Mucosa of stomach (tissue), 1 donor: ENCODE measurements around the gene TLR2.

Source experiments
- H3K27me3 ChIP-seq: one replicate; pipeline ENCODE4 v1.7.0; 2013; ENCODE audit warnings: mild to moderate bottlenecking, low read length; ENCODE audit not compliant: control insufficient read depth, insufficient read depth
- H3K36me3 ChIP-seq: one replicate; pipeline ENCODE4 v1.7.0; 2013; ENCODE audit warnings: low read length; ENCODE audit not compliant: control insufficient read depth, insufficient read depth
- H3K4me1 ChIP-seq: one replicate; pipeline ENCODE4 v1.7.0; 2013; ENCODE audit warnings: mild to moderate bottlenecking, low read length; ENCODE audit not compliant: control insufficient read depth, insufficient read depth
- H3K4me3 ChIP-seq: one replicate; pipeline ENCODE4 v1.7.0; 2013; ENCODE audit warnings: low read length
- H3K9ac ChIP-seq: one replicate; pipeline ENCODE4 v1.7.0; 2013; ENCODE audit warnings: mild to moderate bottlenecking, low read length, moderate library complexity
- H3K9me3 ChIP-seq: one replicate; pipeline ENCODE4 v1.7.0; 2013; ENCODE audit warnings: mild to moderate bottlenecking, low read length, moderate library complexity; ENCODE audit not compliant: control insufficient read depth
- donor health status: Pancreatic carcinoma.

Gene TLR2

GRCh38 chr4:153684182-153684970 is at the start of gene TLR2:
Gene TLR2, plus strand, starts transcription at chr4:153684280. Its CDS starts 18,628 bp downstream, at chr4:153702908.
- peak within 1 kb of the TSS; percentile 62 for H3K9ac ChIP-seq
- H3K9me3 ChIP-seq, result no peaks in the 10 kb centered on the region
- H3K36me3 ChIP-seq, result no peaks in the 10 kb centered on the region
- peaks cover 19% of the 10 kb centered on the region for H3K27me3 ChIP-seq
- peak within 1 kb of the TSS; percentile 74 for H3K4me3 ChIP-seq
- H3K4me1 ChIP-seq, result no peaks in the 10 kb centered on the region

- no peaks in the 10 kb centered on the region for H3K4me1 ChIP-seq
- H3K9ac ChIP-seq, result no peak overlapping the region
- no peaks in the 10 kb centered on the region for H3K27me3 ChIP-seq
- H3K4me3 ChIP-seq, result no peak overlapping the region
- no peaks in the 10 kb centered on the region for H3K36me3 ChIP-seq
- H3K9me3 ChIP-seq, result no peaks in the 10 kb centered on the region
These were observed 49.2 kb upstream of the TLR2 start for GRCh38 chr4:153634738-153635353.

- H3K27me3 ChIP-seq, result no peaks in the 10 kb centered on the region
These were observed 48.2 kb upstream of the TLR2 start for GRCh38 chr4:153635846-153636245.

GRCh38 chr4:153637201-153637600 is 46.9 kb upstream of the TLR2 start:
- Histone ChIP-seq H3K36me3 (no peaks in the 10 kb centered on the region), H3K4me3 (no peak overlapping the region), H3K9ac (no peak overlapping the region), H3K4me1 (no peaks in the 10 kb centered on the region), H3K27me3 (no peaks in the 10 kb centered on the region), H3K9me3 (no peaks in the 10 kb centered on the region)

More at GRCh38 chr4:153635846-153636245, 48.2 kb upstream of the TLR2 start:
- H3K4me1 ChIP-seq, result no peaks in the 10 kb centered on the region
- H3K36me3 ChIP-seq, result no peaks in the 10 kb centered on the region
- no peaks in the 10 kb centered on the region for H3K9me3 ChIP-seq
- no peak overlapping the region for H3K4me3 ChIP-seq
- H3K9ac ChIP-seq, result no peak overlapping the region

GRCh38 chr4:153638011-153638410 is 46.1 kb upstream of the TLR2 start:
- Histone ChIP-seq H3K27me3 (no peaks in the 10 kb centered on the region), H3K36me3 (no peaks in the 10 kb centered on the region), H3K4me1 (no peaks in the 10 kb centered on the region), H3K4me3 (no peak overlapping the region), H3K9me3 (no peaks in the 10 kb centered on the region), H3K9ac (no peak overlapping the region)

- H3K9ac ChIP-seq, result no peak overlapping the region
- no peaks in the 10 kb centered on the region for H3K4me1 ChIP-seq
- no peaks in the 10 kb centered on the region for H3K36me3 ChIP-seq
- no peak overlapping the region for H3K4me3 ChIP-seq
- no peaks in the 10 kb centered on the region for H3K9me3 ChIP-seq
- H3K27me3 ChIP-seq, result no peaks in the 10 kb centered on the region
These were observed 45.1 kb upstream of the TLR2 start for GRCh38 chr4:153638999-153639398.

- Histone ChIP-seq H3K9ac (no peak overlapping the region), H3K4me1 (no peaks in the 10 kb centered on the region), H3K27me3 (no peaks in the 10 kb centered on the region), H3K4me3 (no peak overlapping the region), H3K36me3 (no peaks in the 10 kb centered on the region), H3K9me3 (no peaks in the 10 kb centered on the region)
These were observed 44.0 kb upstream of the TLR2 start for GRCh38 chr4:153639833-153640802.

- H3K9ac ChIP-seq, result no peak overlapping the region
- H3K9me3 ChIP-seq, result no peaks in the 10 kb centered on the region
- no peak overlapping the region for H3K4me3 ChIP-seq
- no peaks in the 10 kb centered on the region for H3K4me1 ChIP-seq
- no peaks in the 10 kb centered on the region for H3K27me3 ChIP-seq
- H3K36me3 ChIP-seq, result no peaks in the 10 kb centered on the region
These were observed 42.5 kb upstream of the TLR2 start for GRCh38 chr4:153641532-153641931.

- H3K4me3 ChIP-seq, result no peak overlapping the region
- no peaks in the 10 kb centered on the region for H3K9me3 ChIP-seq
- H3K36me3 ChIP-seq, result no peaks in the 10 kb centered on the region
- H3K4me1 ChIP-seq, result no peaks in the 10 kb centered on the region
- no peaks in the 10 kb centered on the region for H3K27me3 ChIP-seq
- no peak overlapping the region for H3K9ac ChIP-seq
These were observed 40.4 kb upstream of the TLR2 start for GRCh38 chr4:153643406-153644383.

- Histone ChIP-seq H3K27me3 (no peaks in the 10 kb centered on the region), H3K9ac (no peak overlapping the region), H3K4me1 (no peaks in the 10 kb centered on the region), H3K4me3 (no peak overlapping the region), H3K9me3 (no peaks in the 10 kb centered on the region), H3K36me3 (no peaks in the 10 kb centered on the region)
These were observed 38.9 kb upstream of the TLR2 start for GRCh38 chr4:153645183-153645582.

- Histone ChIP-seq H3K9ac (no peak overlapping the region), H3K9me3 (no peaks in the 10 kb centered on the region)
These were observed 37.8 kb upstream of the TLR2 start for GRCh38 chr4:153646261-153646660.

More at GRCh38 chr4:153646261-153646660, 37.8 kb upstream of the TLR2 start:
- Histone ChIP-seq H3K4me1 (no peaks in the 10 kb centered on the region), H3K27me3 (no peaks in the 10 kb centered on the region), H3K4me3 (no peak overlapping the region), H3K36me3 (no peaks in the 10 kb centered on the region)
